ENCODE results near the gene APLF.

The APLF gene, protein sequence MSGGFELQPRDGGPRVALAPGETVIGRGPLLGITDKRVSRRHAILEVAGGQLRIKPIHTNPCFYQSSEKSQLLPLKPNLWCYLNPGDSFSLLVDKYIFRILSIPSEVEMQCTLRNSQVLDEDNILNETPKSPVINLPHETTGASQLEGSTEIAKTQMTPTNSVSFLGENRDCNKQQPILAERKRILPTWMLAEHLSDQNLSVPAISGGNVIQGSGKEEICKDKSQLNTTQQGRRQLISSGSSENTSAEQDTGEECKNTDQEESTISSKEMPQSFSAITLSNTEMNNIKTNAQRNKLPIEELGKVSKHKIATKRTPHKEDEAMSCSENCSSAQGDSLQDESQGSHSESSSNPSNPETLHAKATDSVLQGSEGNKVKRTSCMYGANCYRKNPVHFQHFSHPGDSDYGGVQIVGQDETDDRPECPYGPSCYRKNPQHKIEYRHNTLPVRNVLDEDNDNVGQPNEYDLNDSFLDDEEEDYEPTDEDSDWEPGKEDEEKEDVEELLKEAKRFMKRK

DNA sequence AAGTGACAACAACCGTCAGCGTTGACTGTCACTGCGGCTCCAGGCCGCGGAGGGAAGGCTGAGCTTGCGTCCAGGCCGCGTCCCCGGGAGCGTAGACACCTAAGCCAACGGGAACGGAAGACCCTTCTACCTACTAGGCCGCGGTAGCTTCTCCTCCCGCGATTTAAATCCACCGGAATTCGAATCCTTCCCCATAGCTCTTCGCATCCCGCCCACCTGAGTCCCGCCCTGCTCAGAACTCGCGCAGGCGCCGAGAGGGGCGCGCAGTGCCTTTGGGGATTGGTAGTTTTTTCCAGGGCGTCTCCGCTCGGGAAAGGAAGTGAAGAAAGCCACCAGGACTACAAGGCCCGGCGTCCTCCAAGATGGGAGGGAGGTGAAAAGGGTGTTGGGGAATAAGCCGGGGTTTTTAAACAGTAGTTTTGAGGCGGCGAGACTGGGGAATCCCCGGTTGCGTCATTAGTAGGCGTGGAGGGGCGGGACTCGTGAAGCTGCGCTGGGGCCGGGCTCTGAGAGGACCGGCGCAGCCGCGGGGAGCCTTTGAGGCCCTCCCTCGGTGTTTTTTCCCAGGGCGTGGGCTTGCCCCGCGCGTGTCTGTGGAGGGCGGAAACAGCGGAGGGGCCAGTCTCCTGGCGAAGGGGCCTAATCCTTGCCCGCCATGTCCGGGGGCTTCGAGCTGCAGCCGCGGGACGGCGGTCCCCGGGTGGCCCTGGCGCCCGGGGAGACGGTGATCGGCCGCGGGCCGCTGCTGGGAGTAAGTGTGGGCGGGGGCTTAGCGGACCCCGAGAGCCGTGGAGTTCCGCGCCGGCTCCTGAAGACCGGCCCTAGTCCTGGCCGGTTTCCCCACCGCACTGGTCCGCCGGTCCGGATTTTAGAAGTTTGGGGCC, at the start of gene APLF, which contains the start of gene FBXO48:
Gene APLF (plus strand): TSS at position 509 of the 884 bp plus-strand sequence. CDS start 147 bp downstream, at position 656.
Gene FBXO48 (minus strand): TSS at position 218 of the 884 bp plus-strand sequence. CDS start 2,149 bp downstream, outside the sequence.
- DNase-seq = peak; percentile 98

DNA sequence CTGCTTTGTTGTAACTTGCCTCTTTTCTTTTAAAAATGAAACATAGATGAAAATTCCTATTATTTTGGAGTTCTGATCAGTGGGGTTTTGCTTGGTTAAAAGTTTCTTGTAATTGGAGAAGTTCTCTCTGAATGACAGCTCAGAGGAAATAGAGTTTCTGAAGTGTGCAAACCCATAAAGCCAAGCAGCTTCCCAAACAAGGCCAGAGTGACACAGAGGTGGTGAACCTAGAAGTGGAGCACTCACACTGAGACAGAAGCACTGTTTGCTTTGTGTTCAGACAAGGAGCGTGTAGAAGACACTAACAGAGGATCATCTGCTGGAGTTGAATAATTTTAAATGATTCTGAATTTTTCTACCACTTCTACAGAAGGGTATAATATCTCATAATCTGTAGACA, 49.5 kb upstream of the APLF start:
- DNase-seq = no peak

DNA sequence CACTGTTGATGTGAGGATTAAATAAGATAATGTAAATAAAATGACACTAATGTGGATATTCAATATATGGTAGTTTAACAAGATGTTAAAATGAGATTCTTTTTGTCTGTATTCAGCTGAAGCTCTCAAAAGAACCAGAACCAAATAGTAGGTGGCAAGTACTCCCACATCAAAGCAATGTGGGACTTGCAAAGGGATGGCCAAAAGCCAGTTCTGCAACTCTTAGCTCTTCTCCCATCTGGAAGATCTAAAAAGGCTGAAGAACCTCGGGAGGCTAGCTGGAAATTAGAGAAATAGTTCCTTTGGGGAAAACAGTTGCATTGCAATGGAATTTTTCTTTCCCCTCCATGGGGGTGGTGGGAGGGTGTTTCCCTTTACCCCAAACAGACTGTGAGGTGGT, 49.0 kb upstream of the APLF start:
- DNase-seq = no peak

DNA sequence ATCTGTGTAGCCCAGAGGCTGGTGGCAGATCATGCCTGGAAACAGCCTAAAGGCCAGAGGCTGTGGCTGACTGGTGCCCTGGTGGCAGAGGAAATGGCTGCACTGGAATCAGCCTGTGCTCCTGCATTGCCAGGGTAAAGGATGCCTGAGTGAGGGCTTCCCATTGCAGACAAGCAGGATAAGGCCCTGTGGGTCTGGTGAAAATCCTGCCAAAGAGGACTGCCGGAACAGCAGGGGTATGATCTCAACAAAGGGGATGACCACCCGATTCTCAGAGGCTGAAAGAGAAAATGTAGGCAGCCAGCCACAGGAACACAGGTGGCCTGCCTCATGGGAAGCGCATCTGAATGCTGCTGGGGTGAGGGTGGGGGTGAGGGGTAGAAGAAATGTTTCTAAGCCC, 48.5 kb upstream of the APLF start:
- DNase-seq = no peak

DNA sequence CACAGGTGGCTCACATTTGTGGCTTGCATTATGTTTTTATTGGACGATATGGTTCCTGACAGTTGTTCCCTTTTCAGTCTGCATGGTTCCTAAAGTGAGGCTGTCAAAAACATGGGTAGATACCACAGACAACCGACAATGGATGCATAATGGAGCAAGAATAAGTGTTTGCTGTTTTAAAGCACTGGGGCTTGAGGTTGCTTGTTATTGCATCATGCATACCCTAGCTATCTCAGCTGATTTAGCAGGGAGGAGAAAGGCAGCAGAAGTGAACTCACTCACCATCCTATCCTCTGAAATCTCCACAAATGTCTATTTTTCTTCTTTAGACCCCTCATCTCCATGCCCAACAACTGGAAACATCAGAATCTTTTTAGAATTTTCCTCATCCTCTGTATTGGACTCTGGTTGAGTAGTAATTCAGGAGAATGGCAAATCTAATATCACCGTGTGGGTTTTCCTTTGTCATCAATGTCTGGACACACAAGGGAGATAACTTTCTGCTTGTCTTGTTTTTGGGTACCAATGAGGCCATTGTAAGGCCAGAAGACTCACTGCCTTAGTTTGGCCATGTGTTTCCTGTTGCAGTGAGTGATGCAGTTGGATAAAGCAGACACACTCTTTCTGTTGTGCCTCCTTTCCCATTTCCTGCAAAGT, 47.0 kb upstream of the APLF start:
- no peak for DNase-seq

DNA sequence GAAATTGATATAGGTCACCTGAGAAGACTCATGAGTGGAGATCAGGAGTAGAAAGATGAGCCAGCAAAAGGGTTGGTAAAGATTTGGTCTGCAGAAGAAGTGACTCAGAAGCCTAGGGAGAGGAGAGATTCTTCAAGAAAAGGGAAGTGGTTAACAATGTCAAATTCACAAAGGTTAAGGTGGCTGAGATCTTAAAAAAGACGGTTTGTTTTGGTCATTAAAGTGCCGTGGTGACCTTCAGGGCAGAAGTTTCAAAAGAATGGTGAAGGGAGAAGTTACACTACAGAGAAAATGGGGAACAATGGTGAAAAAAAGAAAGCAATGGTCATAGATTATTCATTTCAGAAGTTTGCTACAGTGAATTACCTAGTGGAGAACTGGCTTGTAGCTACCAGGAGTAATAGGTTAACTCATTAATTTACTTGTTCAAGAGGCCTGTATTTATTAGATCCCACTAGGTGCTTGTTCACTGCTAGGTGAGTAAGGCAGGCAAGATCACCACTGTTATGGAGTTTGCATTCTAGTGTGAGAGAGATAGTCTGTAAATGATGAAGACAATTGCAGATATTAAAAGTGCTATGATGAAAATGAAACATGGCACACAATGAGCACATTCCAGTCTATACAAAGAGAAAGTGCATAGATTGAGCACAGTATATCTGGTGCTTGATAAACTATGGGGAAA, 43.3 kb upstream of the APLF start:
- no peak for DNase-seq

DNA sequence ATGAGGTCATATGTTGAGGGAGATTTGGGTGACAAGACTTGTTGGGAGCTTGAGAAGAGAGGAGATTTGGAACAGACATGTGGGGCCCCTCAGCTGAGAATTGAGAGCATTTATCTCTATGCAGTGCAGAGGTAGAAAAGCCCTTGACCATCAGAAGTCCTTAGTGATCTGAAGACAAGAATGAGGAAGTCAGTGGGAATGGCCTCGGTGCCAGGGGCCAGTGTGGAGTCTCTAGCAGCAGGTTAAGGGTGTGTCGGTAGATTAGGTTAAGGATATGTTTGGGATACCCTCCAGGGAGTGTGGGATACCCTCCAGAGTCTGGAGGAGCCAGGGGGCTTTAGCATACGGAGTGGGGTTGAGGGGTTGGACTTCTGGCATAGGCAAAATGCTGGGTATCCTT, 41.9 kb upstream of the APLF start:
- DNase-seq = no peak

DNA sequence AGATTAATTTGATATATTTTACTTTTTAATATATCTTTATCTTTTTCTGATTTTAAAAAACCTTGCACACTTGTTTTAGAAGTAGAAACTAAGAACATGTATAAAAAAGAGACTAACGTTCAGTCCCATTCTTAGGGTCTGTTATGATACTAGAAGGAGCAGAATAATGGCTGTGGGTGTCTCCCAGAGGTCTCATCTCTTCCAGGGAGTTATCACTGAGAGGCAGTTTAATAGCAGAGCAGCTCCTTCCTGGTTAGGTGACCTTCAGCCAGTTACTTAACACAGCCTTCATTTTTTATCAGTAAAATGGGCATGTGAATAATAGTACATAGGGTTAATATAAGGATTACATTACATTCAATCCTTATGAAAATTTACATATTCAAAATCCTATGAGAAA, 40.9 kb upstream of the APLF start:
- DNase-seq = no peak

DNA sequence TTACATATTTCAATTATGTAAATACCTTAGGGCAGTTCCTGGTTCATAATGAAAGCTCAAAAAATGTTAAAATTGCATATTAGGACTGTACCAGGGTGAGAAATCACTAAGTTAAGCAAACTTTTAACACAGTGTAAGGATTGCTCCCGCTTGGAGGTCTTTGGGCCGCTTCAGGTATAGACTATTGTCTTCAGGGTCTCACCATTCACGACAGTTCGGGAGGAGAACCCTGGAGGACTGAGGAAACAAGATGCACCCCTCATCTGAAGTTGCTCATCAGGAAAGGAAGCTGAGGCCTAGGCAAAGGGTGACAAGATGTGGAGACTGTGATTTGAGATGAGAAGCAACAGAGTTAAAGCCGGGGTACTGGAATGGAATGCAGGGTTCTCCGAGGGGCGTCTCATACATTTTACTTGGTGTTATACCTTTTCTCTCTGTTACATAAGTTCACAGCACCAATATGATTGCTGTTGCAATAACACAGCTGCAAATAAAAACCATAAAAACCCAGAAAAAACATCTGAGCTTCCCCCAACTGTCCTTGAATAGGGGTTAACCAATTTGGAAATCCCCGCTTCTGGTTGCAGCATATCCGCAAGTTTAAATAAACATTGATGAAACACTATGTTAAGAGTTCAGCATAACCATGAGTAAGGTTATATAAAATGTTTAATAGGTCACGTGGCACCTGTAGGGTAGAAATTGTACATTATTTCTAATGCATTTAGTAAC, 40.4 kb upstream of the APLF start:
- DNase-seq = no peak

DNA sequence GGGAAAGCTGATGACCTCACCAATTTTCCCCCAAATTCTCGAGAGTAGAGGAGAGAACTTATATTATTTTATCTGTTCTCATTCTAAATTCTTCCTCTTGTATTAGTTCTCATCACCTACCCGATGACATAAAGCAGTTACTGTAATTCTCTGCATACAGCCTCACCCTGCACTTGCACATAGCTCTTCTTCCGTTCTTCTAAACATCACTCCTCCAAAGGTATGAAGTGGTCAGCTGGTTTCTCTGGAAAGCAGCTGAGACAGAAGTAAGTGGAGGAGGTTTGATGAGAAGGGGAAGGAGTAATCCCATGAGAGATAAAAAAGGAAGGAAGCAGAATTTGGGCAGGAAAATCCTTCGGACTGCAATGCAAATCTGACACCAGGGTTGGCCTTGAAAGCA, 39.3 kb upstream of the APLF start:
- DNase-seq = no peak

DNA sequence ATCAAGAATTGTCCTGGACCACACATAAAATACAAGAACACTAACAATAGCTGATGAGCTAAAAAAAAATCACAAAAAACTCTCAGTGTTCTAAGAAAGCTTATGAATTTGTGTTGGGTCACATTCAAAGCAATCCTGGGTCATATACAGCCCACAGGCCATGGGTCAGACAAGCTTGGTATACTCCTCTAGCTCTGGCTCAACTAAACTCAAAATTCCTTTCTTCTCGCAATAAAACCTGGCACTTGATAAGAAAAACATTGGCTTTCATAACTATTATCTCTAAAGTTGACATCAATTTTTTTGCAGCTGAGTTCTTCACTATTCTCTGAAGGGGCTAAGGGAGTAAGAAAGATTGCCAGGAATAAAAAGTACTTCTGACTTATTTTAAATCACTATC, 38.6 kb upstream of the APLF start:
- no peak for DNase-seq

DNA sequence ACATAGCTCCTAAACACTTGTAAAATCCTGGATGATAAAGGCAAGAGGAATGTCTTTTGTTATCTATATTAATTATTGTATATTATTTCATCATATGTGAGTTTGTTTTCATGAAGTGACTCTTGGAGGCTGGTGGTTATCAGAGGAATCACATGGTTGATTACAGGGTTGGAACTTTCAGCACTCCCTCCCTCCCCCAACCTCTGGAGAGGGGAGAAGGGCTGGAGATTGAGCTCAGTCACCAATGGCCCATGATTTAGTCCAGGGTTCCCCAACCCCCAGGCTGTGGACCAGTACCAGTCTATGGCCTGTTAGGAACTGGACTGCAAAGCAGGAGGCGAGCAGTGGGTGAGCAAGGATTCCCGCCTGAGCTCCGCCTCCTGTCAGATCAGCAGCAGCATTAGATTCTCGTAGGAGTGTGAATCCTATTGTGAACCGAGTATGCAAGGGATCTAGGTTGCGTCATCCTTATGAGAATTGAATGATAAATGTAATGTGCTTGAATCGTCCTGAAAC, 38.0 kb upstream of the APLF start:
- DNase-seq = no peak

DNA sequence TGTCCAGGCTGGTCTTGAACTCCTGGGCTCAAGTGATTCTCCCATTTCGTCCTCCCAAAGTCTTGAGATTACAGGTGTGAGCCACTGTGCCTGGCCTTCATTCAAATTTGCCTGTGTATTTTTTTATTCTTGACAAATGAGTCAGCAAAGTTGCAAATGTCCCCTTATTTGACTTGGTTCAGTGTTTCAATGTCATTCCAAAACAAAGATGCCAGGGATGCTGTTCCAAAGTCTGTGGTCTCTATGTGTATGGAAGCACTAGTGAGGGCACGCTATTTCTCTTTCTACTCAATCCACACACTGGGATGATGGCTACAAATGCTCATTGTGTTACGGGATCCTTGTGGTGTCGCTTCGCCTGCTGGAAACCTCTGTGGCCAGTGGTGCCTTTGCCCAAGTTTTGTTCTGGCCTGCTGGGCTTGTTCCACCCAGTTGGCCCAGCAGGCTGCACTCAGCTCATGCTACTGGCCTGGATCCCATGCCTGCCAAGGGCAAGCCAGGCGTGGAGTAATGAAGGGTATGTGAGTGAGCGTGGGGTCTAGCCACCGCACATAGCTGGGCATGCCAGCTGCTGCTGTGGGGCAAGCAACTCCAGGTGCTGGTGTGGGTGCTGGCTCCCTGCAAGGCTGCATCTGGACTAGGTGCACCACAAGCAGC, 35.9 kb upstream of the APLF start:
- no peak for DNase-seq

DNA sequence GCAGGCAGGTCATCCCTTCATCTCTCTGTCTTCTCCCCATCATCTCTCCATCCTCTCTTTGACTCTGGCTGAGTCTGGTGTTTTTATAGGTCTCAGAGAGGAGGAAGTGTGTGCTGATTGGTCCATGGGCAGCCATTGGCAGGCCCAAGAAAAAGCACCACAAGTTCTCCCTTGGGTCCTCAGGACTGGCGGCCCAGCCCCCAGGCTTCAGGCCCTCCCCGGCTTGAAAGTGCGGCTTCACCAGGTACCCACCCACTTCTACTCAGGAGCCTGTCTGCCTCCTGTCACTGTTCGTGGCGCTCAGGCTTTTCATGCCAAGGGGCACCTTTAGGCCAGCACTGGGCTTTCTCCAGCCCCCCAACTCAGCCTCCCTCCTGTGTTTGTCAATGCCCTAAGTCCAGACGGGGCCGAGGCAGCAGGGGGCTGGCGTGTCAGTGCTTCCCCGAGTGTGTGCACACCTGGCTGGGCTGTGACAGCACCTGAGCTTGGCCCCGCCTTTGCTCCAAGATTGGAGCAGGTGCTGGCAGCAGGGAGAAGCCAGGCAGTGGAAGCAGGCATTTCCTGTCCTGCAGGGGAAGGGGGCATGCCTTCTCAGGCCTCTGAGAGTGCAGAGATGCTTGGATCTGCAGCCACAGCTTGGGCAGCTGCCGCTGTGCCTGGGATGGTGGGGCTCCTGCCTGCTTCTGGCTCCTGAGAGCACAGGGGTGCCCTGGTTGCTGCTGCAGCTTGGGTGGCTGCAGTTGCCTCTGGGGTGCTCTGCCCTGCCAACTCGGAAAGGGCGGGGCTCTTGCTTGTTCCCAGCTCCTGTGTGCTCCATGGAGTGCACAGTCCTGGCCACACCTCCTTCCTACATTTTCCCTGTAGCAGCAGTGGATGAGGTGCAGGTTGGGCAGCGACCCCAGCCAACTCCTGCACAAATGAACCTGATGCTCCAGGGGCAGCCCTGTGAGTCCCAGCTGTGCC, 34.4 kb upstream of the APLF start:
- no peak for DNase-seq

DNA sequence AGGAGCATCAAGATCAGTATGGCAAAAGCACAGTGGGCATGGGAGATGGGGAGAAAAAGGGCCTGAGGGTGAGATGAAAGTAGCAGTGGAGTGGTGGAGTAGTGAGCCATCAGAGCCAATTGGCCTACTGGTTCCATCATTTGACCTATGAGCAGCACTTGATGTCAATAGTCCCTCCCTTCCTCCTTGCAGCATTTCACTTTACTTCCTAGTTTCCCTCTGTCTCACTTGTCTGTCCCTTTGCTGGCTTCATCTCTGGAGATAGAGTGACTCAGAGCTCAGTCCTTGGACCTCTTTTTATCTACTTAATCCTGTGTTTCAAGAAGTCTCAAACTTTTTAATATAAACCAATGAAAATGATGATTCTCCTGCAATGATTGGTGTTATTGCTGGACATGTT, 32.4 kb upstream of the APLF start:
- no peak for DNase-seq

DNA sequence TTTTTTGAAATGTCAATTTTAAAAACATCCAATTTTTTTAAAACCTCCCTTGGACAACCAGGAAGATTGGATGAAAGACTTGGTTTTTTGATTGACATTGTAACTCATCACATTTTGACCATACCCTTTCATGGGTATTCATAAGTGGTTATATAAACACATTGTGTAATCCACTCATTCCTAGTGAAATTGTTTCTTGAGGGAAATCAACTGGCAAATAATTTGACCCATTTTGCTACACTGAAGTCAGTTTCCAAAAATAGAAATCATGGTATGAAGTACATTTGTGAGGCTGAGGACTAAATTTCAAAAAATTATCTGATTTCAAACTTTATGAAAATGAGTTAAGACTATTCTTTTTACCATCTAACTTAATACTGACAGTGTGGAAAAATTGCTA, 31.8 kb upstream of the APLF start:
- no peak for DNase-seq

DNA sequence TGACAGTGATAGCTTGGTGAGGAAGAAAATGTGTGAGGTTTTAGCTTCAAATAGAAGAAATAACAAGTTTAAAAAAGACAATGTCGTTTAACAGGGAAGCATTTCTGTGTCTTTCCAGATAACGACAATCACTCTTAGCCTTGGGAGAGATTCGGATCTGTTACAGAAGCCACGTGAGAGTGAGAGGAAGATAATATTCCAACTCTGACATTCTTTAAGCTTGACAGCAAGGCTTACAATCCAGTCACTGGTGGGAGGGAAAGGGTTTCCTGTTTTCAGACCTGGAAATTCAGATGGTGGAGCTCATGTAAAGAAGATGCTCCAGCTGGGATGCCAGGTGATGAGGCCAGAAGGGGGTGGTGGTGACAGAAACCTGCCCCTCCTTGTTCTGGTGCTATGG, 31.1 kb upstream of the APLF start:
- DNase-seq = no peak

DNA sequence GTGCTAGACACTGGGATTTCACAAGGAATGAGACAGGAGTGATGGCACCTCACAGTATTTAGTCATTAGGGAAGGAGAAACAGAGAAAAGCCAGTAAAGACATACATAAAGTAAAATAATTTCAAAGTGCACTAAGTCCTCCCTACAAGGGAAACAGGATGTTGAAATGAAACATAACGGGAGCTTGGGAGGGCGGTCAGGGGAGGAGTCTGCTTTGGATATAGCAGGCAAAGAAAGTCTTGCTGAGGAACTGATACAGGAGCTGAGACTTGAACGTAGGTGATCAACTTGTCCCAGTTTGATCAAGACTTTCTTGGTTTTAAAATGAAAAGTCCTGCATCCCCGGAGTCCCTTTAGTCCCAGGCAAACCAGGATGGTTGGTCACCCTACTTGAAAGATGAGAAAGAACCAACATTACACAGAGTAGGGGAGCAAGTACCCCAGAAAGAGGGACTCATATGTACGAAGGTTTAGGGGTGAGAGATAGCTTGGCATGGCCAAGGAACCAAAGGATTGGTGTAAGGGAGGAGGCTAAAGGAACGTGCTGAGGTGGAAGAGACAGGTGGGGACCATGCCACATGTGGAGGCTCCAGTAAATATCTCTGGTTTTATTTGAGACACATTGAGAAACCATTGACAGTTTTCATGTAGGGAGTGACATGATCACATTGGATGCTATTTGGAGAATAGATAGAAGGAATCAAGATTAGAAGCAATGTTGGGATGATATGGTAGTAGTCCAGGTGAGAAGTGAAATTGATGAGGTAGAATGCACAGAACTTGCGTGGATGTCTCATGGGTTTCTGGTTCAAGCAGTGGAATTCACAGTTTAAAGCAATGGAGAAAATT, 28.7 kb upstream of the APLF start:
- no peak for DNase-seq

Measured in stimulated activated CD4-positive, alpha-beta T cell treated with anti-CD3 and anti-CD28 coated beads, Interleukin-1b, Interleukin-23, amount 100 ng/mL, for 48 hours (primary cell).